IMR-90 (cell line): Measurements from ENCODE around the gene HSPG2. TPM values are rescaled to one million over a fixed set of nuclear protein-coding genes. Genes with fewer than 3 reads are reported as not detected.

Source experiments
- ATAC-seq: fragments of 200-7000 bp; cut with Tn5 transposase; 2 replicates; pipeline ENCODE4 v1.9.1; 2020; ENCODE audit warnings: low read depth, mild to moderate bottlenecking, moderate library complexity
- BruUV-seq: library from RNA; stranded (reverse); fragments of 400-500 nt; replicated peaks from 2 replicates; lab custom pipeline; 2021; lab: Mats Ljungman, UMichigan
- CTCF ChIA-PET: fragments of 300-600 bp; formaldehyde crosslinking; extraction: SDS; loops from one replicate; lab custom pipeline; 2021; ENCODE audit warnings: antibody characterized with exemption; lab: Yijun Ruan, JAX
- POLR2A ChIA-PET: fragments of 300-600 bp; sonication (Branson Sonifier 250); formaldehyde crosslinking; loops from one replicate; lab custom pipeline; 2022; ENCODE audit warnings: antibody characterized with exemption; ENCODE audit not compliant: unreplicated experiment; lab: Charles Lee
- DNase-seq: peaks from one replicate; pipeline ENCODE4 v3.0.0; 2013
- H2AFZ ChIP-seq: replicated peaks from 2 replicates; pipeline ENCODE3; 2013; ENCODE audit warnings: low read length, mild to moderate bottlenecking; ENCODE audit not compliant: poor library complexity
- H2AK5ac ChIP-seq: 2 replicates; pipeline ENCODE4 v1.6.1; 2013; ENCODE audit warnings: low read depth, low read length, inconsistent platforms
- H2AK9ac ChIP-seq: replicated peaks from 2 replicates; pipeline ENCODE3; 2013; ENCODE audit warnings: mild to moderate bottlenecking, low read depth, low read length, moderate library complexity; ENCODE audit not compliant: poor library complexity
- H2BK120ac ChIP-seq: 2 replicates; pipeline ENCODE4 v1.6.1; 2013; ENCODE audit warnings: low read depth, low read length, inconsistent platforms
- H2BK15ac ChIP-seq: 3 replicates; pipeline ENCODE4 v1.6.1; 2013; ENCODE audit warnings: low read depth, low read length, inconsistent platforms
- H2BK20ac ChIP-seq: 2 replicates; pipeline ENCODE4 v1.6.1; 2013; ENCODE audit warnings: low read depth, mild to moderate bottlenecking, inconsistent platforms, low read length, moderate library complexity
- H2BK5ac ChIP-seq: 2 replicates; pipeline ENCODE4 v1.6.1; 2013; ENCODE audit warnings: mild to moderate bottlenecking, low read depth, low read length, inconsistent platforms; ENCODE audit not compliant: poor library complexity, severe bottlenecking
- H3K14ac ChIP-seq: replicated peaks from 2 replicates; pipeline ENCODE4 v1.6.1; 2013; ENCODE audit warnings: low read depth, low read length, inconsistent platforms
- H3K18ac ChIP-seq: 2 replicates; pipeline ENCODE4 v1.6.1; 2013; ENCODE audit warnings: low read depth, low read length, control low read depth
- H3K23ac ChIP-seq: 2 replicates; pipeline ENCODE4 v1.6.1; 2013; ENCODE audit warnings: low read depth, low read length, inconsistent platforms
- H3K27ac ChIP-seq: 2 replicates; pipeline ENCODE4 v1.5.1; 2013; ENCODE audit warnings: mild to moderate bottlenecking, control low read depth, low read length; ENCODE audit not compliant: insufficient read depth
- H3K27me3 ChIP-seq: 2 replicates; pipeline ENCODE4 v1.6.1; 2013; ENCODE audit warnings: low read length; ENCODE audit not compliant: control insufficient read depth, insufficient read depth
- H3K36me3 ChIP-seq: 2 replicates; pipeline ENCODE4 v1.6.1; 2013; ENCODE audit warnings: low read length, mixed read lengths; ENCODE audit not compliant: control insufficient read depth, insufficient read depth
- H3K4ac ChIP-seq: 2 replicates; pipeline ENCODE4 v1.6.1; 2013; ENCODE audit warnings: low read depth, low read length, inconsistent platforms
- H3K4me1 ChIP-seq: 2 replicates; pipeline ENCODE4 v1.6.1; 2013; ENCODE audit warnings: low read length, mixed read lengths; ENCODE audit not compliant: control insufficient read depth, insufficient read depth
- H3K4me2 ChIP-seq: 2 replicates; pipeline ENCODE4 v1.6.1; 2013; ENCODE audit warnings: low read depth, mild to moderate bottlenecking, control low read depth, low read length, moderate library complexity
- H3K4me3 ChIP-seq: 2 replicates; pipeline ENCODE4 v1.5.1; 2013; ENCODE audit warnings: low read depth, mild to moderate bottlenecking, control low read depth, low read length, moderate library complexity; ENCODE audit not compliant: insufficient read depth
- H3K56ac ChIP-seq: 2 replicates; pipeline ENCODE4 v1.6.1; 2013; ENCODE audit warnings: low read length, inconsistent platforms; ENCODE audit not compliant: insufficient read depth; ENCODE audit errors: extremely low read depth
- H3K79me1 ChIP-seq, 2 experiments: 2 replicates each; pipeline ENCODE4 v1.6.1; 2013; ENCODE audit warnings: low read length in 2 of 2, inconsistent platforms in 1 of 2, low read depth in 1 of 2
- H3K9ac ChIP-seq: 2 replicates; pipeline ENCODE4 v1.6.1; 2013; ENCODE audit warnings: low read depth, low read length, control low read depth
- H3K9me1 ChIP-seq: 2 replicates; pipeline ENCODE4 v1.6.1; 2013; ENCODE audit warnings: low read length, inconsistent platforms; ENCODE audit not compliant: insufficient read depth
- H3K9me3 ChIP-seq: 2 replicates; pipeline ENCODE4 v1.6.1; 2013; ENCODE audit warnings: low read length; ENCODE audit not compliant: control insufficient read depth, insufficient read depth
- H4K20me1 ChIP-seq: 2 replicates; pipeline ENCODE4 v1.6.1; 2013; ENCODE audit warnings: low read length, inconsistent platforms; ENCODE audit not compliant: insufficient read depth
- H4K5ac ChIP-seq: 2 replicates; pipeline ENCODE4 v1.6.1; 2013; ENCODE audit warnings: mild to moderate bottlenecking, low read depth, low read length, control low read depth
- H4K8ac ChIP-seq, 2 experiments: 2 replicates each; pipeline ENCODE4 v1.6.1; 2013; ENCODE audit warnings: low read depth in 2 of 2, low read length in 2 of 2, control low read depth in 1 of 2, inconsistent platforms in 1 of 2
- H4K91ac ChIP-seq: 2 replicates; pipeline ENCODE4 v1.6.1; 2013; ENCODE audit warnings: low read depth, low read length, inconsistent platforms; ENCODE audit not compliant: insufficient read depth
- BHLHE40 ChIP-seq: fragments of 150-350 bp; IDR thresholded peaks from 2 replicates; pipeline ENCODE4 v1.6.1; 2016; ENCODE audit warnings: mild to moderate bottlenecking, low read depth, low read length
- CHD1 ChIP-seq: IDR thresholded peaks from 2 replicates; pipeline ENCODE4 v1.6.1; 2012; ENCODE audit warnings: low read depth, low read length, improper control_type of control experiment
- MAZ ChIP-seq: IDR thresholded peaks from 2 replicates; pipeline ENCODE4 v1.6.1; 2012; ENCODE audit warnings: low read depth, mild to moderate bottlenecking, low read length, improper control_type of control experiment, moderate library complexity, borderline replicate concordance
- NFE2L2 ChIP-seq: fragments of 150-350 bp; IDR thresholded peaks from 2 replicates; pipeline ENCODE4 v1.6.1; 2016; ENCODE audit warnings: low read depth, mild to moderate bottlenecking, low read length
- POLR2A ChIP-seq: IDR thresholded peaks from 2 replicates; pipeline ENCODE4 v1.6.1; 2012; ENCODE audit warnings: mild to moderate bottlenecking, low read depth, low read length
- RCOR1 ChIP-seq: IDR thresholded peaks from 2 replicates; pipeline ENCODE4 v1.6.1; 2012; ENCODE audit warnings: mild to moderate bottlenecking, low read length, improper control_type of control experiment; ENCODE audit not compliant: insufficient replicate concordance
- WGBS, 2 experiments: methylation state at CpG; one replicate each; pipeline versions ENCODE4 v1.1.5 to v1.1.7; 2013; ENCODE audit warnings: missing lambda C conversion rate in 2 of 2; ENCODE audit not compliant: insufficient read length in 1 of 2; ENCODE audit errors: extremely low coverage in 2 of 2; 5-methylcytosine and 5-hydroxymethylcytosine counted together
- dilution Hi-C: fragments of 300-500 bp; cut with HindIII; formaldehyde crosslinking; loops from one replicate; pipeline ENCODE4 v1.14.3; 2018; ENCODE audit warnings: low sequenced_read_pairs; ENCODE audit not compliant: unreplicated experiment
- in situ Hi-C: fragments of 300-500 bp; cut with MboI; formaldehyde crosslinking; loops from 3 replicates; pipeline ENCODE4 v1.14.3; 2019; ENCODE audit warnings: low sequenced_read_pairs, inconsistent platforms, mixed read lengths
- intact Hi-C: fragments of 100-400 bp; cut with micrococcal nuclease; formaldehyde crosslinking; loops from 2 replicates; pipeline ENCODE4 v1.10.0; 2022
- polyA plus RNA-seq, 3 experiments: library from polyadenylated mRNA; depleted of rRNA; stranded (reverse); fragments of >200 nt; gene quantifications; 2 replicates each; pipeline ENCODE4 v1.2.3, GENCODE V29; 2012; ENCODE audit warnings: low replicate concordance in 1 of 3
- total RNA-seq: library from RNA; depleted of rRNA; stranded (reverse); fragments of >200 nt; gene quantifications from 2 replicates; pipeline ENCODE4 v1.2.3, GENCODE V29; 2012
- TF ChIP-seq, protein P1 (sequence below): conservative IDR thresholded peaks from 2 replicates; pipeline ENCODE4 v1.5.1; 2012; ENCODE audit warnings: mild to moderate bottlenecking, low read depth, low read length, improper control_type of control experiment
- TF ChIP-seq, protein P2 (sequence below): fragments of 150-350 bp; IDR thresholded peaks from 2 replicates; pipeline ENCODE4 v1.6.1; 2016; ENCODE audit warnings: low read depth, mild to moderate bottlenecking, low read length, moderate library complexity, borderline replicate concordance

The HSPG2 gene
- total and polyA plus RNA-seq, 2 of the 4 experiments (the other 2 are of a cell fraction), result 15.8 to 94.0 TPM

DNA sequence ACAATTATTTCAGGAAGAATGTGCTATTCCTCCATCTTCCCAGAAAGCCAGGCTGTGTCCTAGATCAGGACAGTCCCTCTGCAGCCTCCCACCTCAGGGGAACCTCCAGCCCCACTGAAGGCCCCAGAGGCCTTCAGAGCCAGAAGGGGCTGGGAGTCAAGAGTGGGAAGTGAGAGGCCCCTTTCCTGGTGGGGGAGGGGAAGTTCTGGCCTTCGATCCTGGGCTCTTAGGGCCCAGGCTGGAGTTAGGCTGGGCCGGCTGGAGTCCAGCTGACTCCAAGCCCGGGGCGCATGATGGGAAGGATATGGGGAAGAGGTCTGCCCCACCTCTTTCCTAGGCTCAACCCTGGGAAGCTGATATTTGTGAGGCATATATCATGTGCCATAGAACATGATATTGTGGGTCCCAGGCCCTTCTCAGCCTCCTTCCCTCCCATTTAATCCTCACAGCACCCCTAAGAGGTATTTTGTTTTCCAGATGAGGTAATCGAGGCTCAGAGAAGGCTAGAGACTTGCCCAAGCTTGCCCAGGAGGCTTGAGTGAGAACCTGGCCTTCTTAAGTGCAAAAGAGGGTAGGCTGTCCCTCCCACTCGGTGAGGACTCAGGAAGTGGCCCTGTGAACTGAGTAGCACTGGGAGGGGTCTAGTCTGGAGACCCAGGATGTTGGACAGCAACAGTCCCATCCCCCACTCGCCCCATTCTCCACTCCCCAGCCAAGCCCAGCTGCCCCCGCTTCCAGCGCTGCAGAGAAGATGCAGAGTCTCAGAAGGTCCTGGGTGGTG lies 18.6 kb upstream of the HSPG2 start (continued):
- TF ChIP-seq, protein P1, sequence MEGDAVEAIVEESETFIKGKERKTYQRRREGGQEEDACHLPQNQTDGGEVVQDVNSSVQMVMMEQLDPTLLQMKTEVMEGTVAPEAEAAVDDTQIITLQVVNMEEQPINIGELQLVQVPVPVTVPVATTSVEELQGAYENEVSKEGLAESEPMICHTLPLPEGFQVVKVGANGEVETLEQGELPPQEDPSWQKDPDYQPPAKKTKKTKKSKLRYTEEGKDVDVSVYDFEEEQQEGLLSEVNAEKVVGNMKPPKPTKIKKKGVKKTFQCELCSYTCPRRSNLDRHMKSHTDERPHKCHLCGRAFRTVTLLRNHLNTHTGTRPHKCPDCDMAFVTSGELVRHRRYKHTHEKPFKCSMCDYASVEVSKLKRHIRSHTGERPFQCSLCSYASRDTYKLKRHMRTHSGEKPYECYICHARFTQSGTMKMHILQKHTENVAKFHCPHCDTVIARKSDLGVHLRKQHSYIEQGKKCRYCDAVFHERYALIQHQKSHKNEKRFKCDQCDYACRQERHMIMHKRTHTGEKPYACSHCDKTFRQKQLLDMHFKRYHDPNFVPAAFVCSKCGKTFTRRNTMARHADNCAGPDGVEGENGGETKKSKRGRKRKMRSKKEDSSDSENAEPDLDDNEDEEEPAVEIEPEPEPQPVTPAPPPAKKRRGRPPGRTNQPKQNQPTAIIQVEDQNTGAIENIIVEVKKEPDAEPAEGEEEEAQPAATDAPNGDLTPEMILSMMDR, result no peak
- TF ChIP-seq CHD1, result no peak

DNA sequence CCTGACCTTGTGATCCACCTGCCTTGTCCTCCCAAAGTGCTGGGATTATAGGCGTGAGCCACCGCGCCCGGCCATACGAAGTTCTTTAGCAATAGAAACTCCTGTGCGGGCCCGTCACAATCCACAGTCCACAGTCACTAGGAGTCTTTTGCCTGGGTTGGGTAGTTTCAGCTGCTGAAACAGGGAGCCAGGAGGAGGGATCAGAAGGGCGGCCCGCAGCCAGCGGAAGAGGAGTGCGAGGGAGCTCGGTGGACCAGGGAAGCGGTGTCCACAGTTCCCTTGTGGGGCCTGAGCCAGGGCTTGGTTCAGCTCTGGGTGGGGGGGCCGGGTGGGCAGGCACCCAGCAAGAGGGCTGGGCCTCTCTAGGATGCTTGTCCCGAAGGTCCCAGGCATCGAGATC lies 17.9 kb upstream of the HSPG2 start:
- peaks cover 5% of the 10 kb centered on the region for H3K27me3 ChIP-seq
- H2BK5ac ChIP-seq, result no peak overlapping the region
- H3K9me3 ChIP-seq, result no peaks in the 10 kb centered on the region
- H3K56ac ChIP-seq, result no peak overlapping the region
- POLR2A ChIA-PET, result no interaction called here
- ATAC-seq (no peak), DNase-seq (no peak)
- H3K14ac ChIP-seq, result no peak overlapping the region
- dilution Hi-C loops, result no loop called here
- no peak overlapping the region for H4K8ac ChIP-seq
- no peak overlapping the region for H3K23ac ChIP-seq
- no peak overlapping the region for H4K91ac ChIP-seq
- in situ Hi-C loops, result loop anchor here (25.0 kb wide), 1 partner anchor 243 kb away; no protein-coding TSS in a partner anchor
- H3K4ac ChIP-seq, result no peak overlapping the region
- H3K4me2 ChIP-seq, result no peak overlapping the region
- no peaks in the 10 kb centered on the region for H3K79me1 ChIP-seq
- H2BK120ac ChIP-seq, result no peak overlapping the region
- CTCF ChIA-PET, result no interaction called here
- peaks cover 11% of the 10 kb centered on the region for H3K4me1 ChIP-seq
- H4K5ac ChIP-seq, result no peak overlapping the region
- no peak overlapping the region for H3K18ac ChIP-seq
- no peak overlapping the region for H2BK20ac ChIP-seq
- H2BK15ac ChIP-seq, result no peak overlapping the region
- H3K36me3 ChIP-seq, result no peaks in the 10 kb centered on the region
- no peak overlapping the region for H2AK9ac ChIP-seq
- no peak overlapping the region for H3K9ac ChIP-seq
- H3K27ac ChIP-seq, result no peak overlapping the region
- H3K9me1 ChIP-seq, result no peaks in the 10 kb centered on the region
- TF ChIP-seq BHLHE40 (no peak), MAZ (no peak), NFE2L2 (no peak), RCOR1 (no peak), POLR2A (no peak)
- TF ChIP-seq, protein P2, sequence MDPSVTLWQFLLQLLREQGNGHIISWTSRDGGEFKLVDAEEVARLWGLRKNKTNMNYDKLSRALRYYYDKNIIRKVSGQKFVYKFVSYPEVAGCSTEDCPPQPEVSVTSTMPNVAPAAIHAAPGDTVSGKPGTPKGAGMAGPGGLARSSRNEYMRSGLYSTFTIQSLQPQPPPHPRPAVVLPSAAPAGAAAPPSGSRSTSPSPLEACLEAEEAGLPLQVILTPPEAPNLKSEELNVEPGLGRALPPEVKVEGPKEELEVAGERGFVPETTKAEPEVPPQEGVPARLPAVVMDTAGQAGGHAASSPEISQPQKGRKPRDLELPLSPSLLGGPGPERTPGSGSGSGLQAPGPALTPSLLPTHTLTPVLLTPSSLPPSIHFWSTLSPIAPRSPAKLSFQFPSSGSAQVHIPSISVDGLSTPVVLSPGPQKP, result no peak
- no peak overlapping the region for H2AFZ ChIP-seq
- no TSS peak for BruUV-seq
- H4K20me1 ChIP-seq, result no peaks in the 10 kb centered on the region
- H3K4me3 ChIP-seq, result no peak overlapping the region
- no peak overlapping the region for H2AK5ac ChIP-seq
- WGBS, 2 experiments, result 92% methylated on average over 2 of the region's 16 CpGs; no CpG with 5 or more reads in 1 of the 2 experiments
- intact Hi-C loops, result no loop called here
